ENCODE results near the gene ALOX12B.
"Not testable (repeated sequence)": the region's sequence is repeated elsewhere in the genome, so short reads cannot be mapped to it uniquely, and the experiment has no call there.

The ALOX12B gene

DNA sequence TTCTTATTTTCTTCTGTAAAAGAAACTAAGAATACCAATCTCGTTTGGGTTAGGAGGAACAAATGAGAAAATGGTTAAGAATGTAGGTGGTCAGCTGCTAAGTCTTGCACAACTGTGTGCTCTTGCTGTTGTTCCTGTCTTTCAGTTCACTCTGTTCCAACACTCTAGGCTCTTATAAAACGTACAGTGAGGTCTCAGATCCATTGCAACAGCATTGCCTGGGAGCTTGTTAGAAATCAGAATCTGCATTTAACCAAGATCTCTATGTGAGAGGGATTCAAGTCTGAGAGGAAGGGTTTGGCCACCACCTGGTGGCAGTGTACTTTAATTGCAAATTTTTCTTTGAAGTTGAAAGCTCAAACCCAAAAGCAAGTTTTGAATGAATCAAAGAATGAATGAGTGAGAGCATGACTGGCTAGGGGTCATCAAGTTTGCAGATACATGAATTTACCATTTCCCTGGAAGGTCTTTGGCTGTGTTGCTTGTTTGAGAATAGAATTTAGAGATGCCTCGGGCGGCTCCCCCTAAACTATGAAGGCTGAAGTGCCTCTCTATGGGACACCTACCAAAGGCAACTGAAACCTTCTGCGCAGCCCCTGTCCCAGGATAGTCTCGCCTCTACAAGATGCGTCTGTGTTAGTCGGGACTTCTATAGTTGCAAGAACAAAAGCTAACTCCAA lies 46.1 kb downstream of the ALOX12B start:
- no peak for DNase-seq

GRCh38 chr17:8039611-8040168 lies 47.8 kb downstream of the ALOX12B start:
- no peak for DNase-seq

- DNase-seq = no peak
These were observed 48.4 kb downstream of the ALOX12B start, which contains the start of gene ALOX15B for GRCh38 chr17:8038954-8039610. TSS of gene ALOX15B (plus strand) at chr17:8039059. CDS start at chr17:8039156, 97 bp downstream.

GRCh38 chr17:8032442-8032841 lies 55.1 kb downstream of the ALOX12B start:
- no peak for DNase-seq

DNA sequence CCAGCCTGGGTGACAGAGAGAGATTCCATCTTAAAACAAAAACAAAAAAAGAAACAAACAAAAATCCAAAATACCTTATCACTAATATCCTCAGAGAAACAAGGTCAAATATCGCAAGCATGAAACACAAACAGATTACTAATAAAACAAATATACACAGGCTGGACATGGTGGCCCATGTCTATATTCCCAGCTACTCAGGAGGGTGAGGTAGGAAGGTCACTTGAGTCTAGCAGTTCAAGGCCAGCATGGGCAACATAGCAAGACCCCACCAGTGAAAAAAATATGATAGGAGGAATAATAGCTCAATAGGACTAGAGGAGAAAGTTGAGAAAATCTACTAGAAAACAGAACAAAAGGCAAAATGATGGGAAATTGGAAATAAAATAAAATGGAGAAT lies 55.6 kb downstream of the ALOX12B start:
- DNase-seq = no peak

DNA sequence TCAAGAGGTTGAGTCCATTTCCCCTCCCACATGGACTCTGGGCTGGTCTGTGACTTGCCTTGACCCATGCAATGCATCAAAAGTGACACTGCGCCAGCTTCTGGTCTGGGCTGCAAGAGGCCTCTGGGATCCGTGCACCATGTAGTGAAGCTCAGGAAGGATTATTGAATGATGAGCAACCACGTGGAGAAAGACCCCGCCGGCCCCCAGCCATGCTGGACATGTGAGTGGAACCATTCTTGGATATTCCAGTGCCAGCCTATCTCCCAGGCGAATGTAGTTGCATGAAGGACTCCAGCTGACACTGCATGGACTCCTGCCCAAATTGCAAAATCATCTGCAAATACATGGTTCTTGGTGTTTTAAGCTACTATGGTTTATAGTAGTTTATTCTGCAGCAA lies 56.3 kb downstream of the ALOX12B start:
- DNase-seq = no peak

- no peak for DNase-seq
These were observed 58.4 kb downstream of the ALOX12B start for GRCh38 chr17:8029121-8029520.

GRCh38 chr17:8025176-8025911 lies 62.2 kb downstream of the ALOX12B start:
- DNase-seq = no peak

DNA sequence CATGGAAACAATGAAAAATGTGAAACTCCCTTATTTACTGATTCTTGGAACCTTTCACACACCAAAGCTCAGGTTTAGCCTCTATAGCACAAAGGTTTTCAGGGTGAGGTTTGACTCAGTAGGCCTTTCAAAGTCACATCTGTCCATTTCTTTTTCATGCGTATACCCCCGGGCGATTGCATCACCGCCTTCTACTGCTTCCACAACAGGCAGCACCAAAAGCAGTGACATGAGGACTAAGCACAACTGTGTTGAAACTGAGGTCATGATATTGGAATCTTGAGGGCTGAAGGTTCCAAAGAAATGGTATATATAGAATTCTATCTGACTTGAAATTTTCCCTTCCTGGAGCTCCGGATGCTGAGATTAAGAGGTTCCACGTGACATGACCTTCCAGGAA lies 63.4 kb downstream of the ALOX12B start:
- DNase-seq = not testable (repeated sequence)

Measured in NCI-H524 treated with DMSO at 0.1 percent for 48 hours (cell line).